Spleen (tissue), 11 donors: ENCODE results near the gene SCAMP3. TPM values are rescaled to one million over a fixed set of nuclear protein-coding genes. Genes with fewer than 3 reads are reported as not detected.
"Not testable (repeated sequence)": the region's sequence is repeated elsewhere in the genome, so short reads cannot be mapped to it uniquely, and the experiment has no call there.

Experiments used
- DNase-seq: peaks from one replicate; pipeline ENCODE4 v3.0.0-alpha.2; 2020
- H3K27ac ChIP-seq, 8 donors: fragments of 200-600 bp; sonication (generic) in 7 of 8; 1 replicate in 4 of 8; 2 replicates in 4 of 8; pipeline versions ENCODE4 v1.5.0 to v1.8.0; 2016 to 2021; ENCODE audit warnings: inconsistent platforms in 4 of 8, mild to moderate bottlenecking in 4 of 8, moderate library complexity in 1 of 8
- H3K27me3 ChIP-seq, 7 donors: fragments of 200-600 bp; sonication (generic) in 6 of 7; replicated peaks in 1 of 7; 1 replicate in 4 of 7; 2 replicates in 3 of 7; pipeline versions ENCODE4 v1.5.0 to v1.8.0; 2016 to 2021; ENCODE audit warnings: inconsistent platforms in 3 of 7, mild to moderate bottlenecking in 1 of 7
- H3K36me3 ChIP-seq, 6 donors: fragments of 200-600 bp; sonication (generic) in 5 of 6; 1 replicate in 4 of 6; 2 replicates in 2 of 6; pipeline versions ENCODE4 v1.5.0 to v1.8.0; 2016 to 2021; ENCODE audit warnings: inconsistent platforms in 2 of 6
- H3K4me1 ChIP-seq, 6 donors: fragments of 200-600 bp; sonication (generic) in 5 of 6; 1 replicate in 3 of 6; 2 replicates in 3 of 6; pipeline versions ENCODE4 v1.5.0 to v1.8.0; 2016 to 2021; ENCODE audit warnings: inconsistent platforms in 3 of 6
- H3K4me3 ChIP-seq, 8 donors: fragments of 200-600 bp; sonication (generic) in 7 of 8; 1 replicate in 4 of 8; 2 replicates in 4 of 8; pipeline versions ENCODE4 v1.5.0 to v1.8.0; 2016 to 2021; ENCODE audit warnings: inconsistent platforms in 4 of 8, mild to moderate bottlenecking in 4 of 8, moderate library complexity in 2 of 8
- H3K9me3 ChIP-seq, 8 donors: fragments of 200-600 bp; sonication (generic) in 7 of 8; 1 replicate in 4 of 8; 2 replicates in 4 of 8; pipeline versions ENCODE4 v1.5.0 to v1.8.0; 2016 to 2021; ENCODE audit warnings: inconsistent platforms in 4 of 8
- CTCF ChIP-seq, 11 experiments: fragments of 200-600 bp in 7 of 11; fragments of 450-650 bp in 4 of 11; sonication (generic) in 4 of 11; IDR thresholded peaks in 8 of 11; conservative IDR thresholded peaks in 3 of 11; 1 replicate in 7 of 11; 2 replicates in 4 of 11; pipeline versions ENCODE4 v1.4.0 to v1.8.0; 2016 to 2021; ENCODE audit warnings: antibody characterized with exemption in 11 of 11, inconsistent platforms in 4 of 11, mild to moderate bottlenecking in 1 of 11
- POLR2A ChIP-seq, 3 donors: fragments of 450-650 bp; IDR thresholded peaks; one replicate each; pipeline ENCODE4 v1.5.1; 2017; ENCODE audit warnings: antibody characterized with exemption in 3 of 3, mild to moderate bottlenecking in 1 of 3
- POLR2AphosphoS5 ChIP-seq, 3 donors: sonication (generic); formaldehyde crosslinking; IDR thresholded peaks; one replicate each; pipeline ENCODE4 v1.5.1; 2017; ENCODE audit warnings: antibody characterized with exemption in 3 of 3
- WGBS, 5 donors: extraction: QIAGEN DNeasy Blood & Tissue Kit in 3 of 5; methylation state at CpG; one replicate each; pipeline versions ENCODE4 v1.1.5 to v1.1.7; 2013 to 2018; 5-methylcytosine and 5-hydroxymethylcytosine counted together
- intact Hi-C: fragments of 100-400 bp; cut with DNase I; formaldehyde crosslinking; loops from one replicate; pipeline ENCODE4 v1.15.0; 2023; ENCODE audit warnings: low total_unique reads
- polyA plus RNA-seq, 3 donors: library from polyadenylated mRNA; stranded (reverse); fragments of 200-250 nt; gene quantifications; one replicate each; pipeline ENCODE4 v1.2.1, GENCODE V29; 2013
- total RNA-seq, 7 donors: library from RNA; depleted of rRNA in 3 of 7; stranded (reverse); fragments of >200 nt in 3 of 7; fragmentation: NEBNext Ultra II Directional in 4 of 7; extraction: Animal tissue kit (Norgen Biotek cat#: 25700) in 4 of 7; gene quantifications; one replicate each; pipeline versions ENCODE4 v1.1.0 to v1.2.1, GENCODE V29; 2016 to 2021
- donor health status: healthy with polysubstance abuse.
- donor health status: DM: no; HTN: no; CAD: no; lungs with moderate emphysema.
- donor health status: DM: no; HTN: no; CAD: no.
- donor health status: Bipolar disorder and iron deficiency.
- donor health status: healthy.
- donor health status: DM: no; HTN: no; CAD: no.
- donor health status: DM: yes; HTN: yes; CAD: no.

Gene SCAMP3
- total and polyA plus RNA-seq, 10 donors: 46.5 to 59.9 (median 50.8) TPM

GRCh38 chr1:155241069-155241679, 21.0 kb downstream of the SCAMP3 start:
- peaks cover 0 to 4% (median 0%) of the 10 kb centered on the region in 7 donors for H3K27me3 ChIP-seq
- peak overlapping the region; percentile 27 to 97 (median 92) for H3K27ac ChIP-seq
- peaks cover 22 to 73% (median 51%) of the 10 kb centered on the region in 6 donors for H3K4me1 ChIP-seq
- TF ChIP-seq POLR2A (IDR thresholded peaks at IDR 0.05) (no peak), POLR2AphosphoS5 (IDR thresholded peaks at IDR 0.05) (peak in 1 of 3 donors; percentile 83), CTCF (IDR thresholded peaks at IDR 0.05 in 8 of 11, conservative IDR thresholded peaks at IDR 0.05 in 3 of 11) (no peak)
- H3K4me3 ChIP-seq: peak overlapping the region; percentile 19 to 70 (median 46)
- DNase-seq: peak; percentile 83
- intact Hi-C loops: no loop called here
- H3K36me3 ChIP-seq: peaks cover 0 to 39% (median 23%) of the 10 kb centered on the region in 6 donors
- 12 to 18% (median 15%) methylated on average over 4 of the region's 4 CpGs for WGBS, 5 donors
- no peaks in the 10 kb centered on the region for H3K9me3 ChIP-seq

- Histone ChIP-seq H3K27ac (peak overlapping the region in 6 of 8 donors; percentile 15 to 61 (median 53)), H3K4me3 (no peak overlapping the region), H3K36me3 (peaks cover 0 to 51% (median 28%) of the 10 kb centered on the region in 6 donors), H3K27me3 (no peaks in the 10 kb centered on the region), H3K4me1 (peaks cover 3 to 46% (median 20%) of the 10 kb centered on the region in 6 donors), H3K9me3 (no peaks in the 10 kb centered on the region)
- 38 to 76% (median 60%) methylated on average over 5 of the region's 5 CpGs for WGBS, 5 donors
- DNase-seq: no peak
- TF ChIP-seq CTCF (IDR thresholded peaks at IDR 0.05 in 8 of 11, conservative IDR thresholded peaks at IDR 0.05 in 3 of 11) (no peak), POLR2AphosphoS5 (IDR thresholded peaks at IDR 0.05) (no peak), POLR2A (IDR thresholded peaks at IDR 0.05) (no peak)
- intact Hi-C loops: no loop called here
Measured at GRCh38 chr1:155236451-155236850, 25.7 kb downstream of the SCAMP3 start.

- H3K4me3 ChIP-seq, intact Hi-C loops, H3K27me3 ChIP-seq, H3K9me3 ChIP-seq, DNase-seq: not testable (repeated sequence)
- Histone ChIP-seq H3K36me3 (peaks cover 0 to 51% (median 28%) of the 10 kb centered on the region in 6 donors), H3K27ac (peak overlapping the region in 4 of 8 donors; percentile 52 to 61 (median 56)), H3K4me1 (peaks cover 0 to 36% (median 12%) of the 10 kb centered on the region in 6 donors)
- 71 to 97% (median 79%) methylated on average over 6 to 8 of the region's 9 CpGs for WGBS, 5 donors
Measured at GRCh38 chr1:155235375-155235774, 26.8 kb downstream of the SCAMP3 start.

- H3K9me3 ChIP-seq, H3K27me3 ChIP-seq, DNase-seq, H3K4me3 ChIP-seq, intact Hi-C loops, H3K27ac ChIP-seq: not testable (repeated sequence)
- Histone ChIP-seq H3K36me3 (peaks cover 0 to 35% (median 25%) of the 10 kb centered on the region in 6 donors), H3K4me1 (peaks cover 0 to 21% (median 0%) of the 10 kb centered on the region in 6 donors)
- WGBS, 5 donors: 64 to 100% (median 80%) methylated on average over 1 to 2 of the region's 5 CpGs; no CpG with 5 or more reads in 1 of the 5 donors
Measured at GRCh38 chr1:155233502-155233901, 28.7 kb downstream of the SCAMP3 start.
